HepG2 (cell line): Measurements from ENCODE around the gene ARHGAP23. TPM values are rescaled to one million over a fixed set of nuclear protein-coding genes. Genes with fewer than 3 reads are reported as not detected.
A peak's percentile ranks its signal among the peaks of the same experiment; 100 is the strongest.

Experiments
- ATAC-seq: fragments of 200-7000 bp; cut with Tn5 transposase; 3 replicates; pipeline ENCODE4 v1.9.1; 2020; ENCODE audit warnings: mild to moderate bottlenecking, moderate library complexity
- BruUV-seq: library from RNA; stranded (reverse); fragments of 400-500 nt; replicated peaks from 2 replicates; lab custom pipeline; 2021; lab: Mats Ljungman, UMichigan
- CTCF ChIA-PET: fragments of 300-600 bp; formaldehyde crosslinking; extraction: SDS; loops from one replicate; lab custom pipeline; 2021; ENCODE audit warnings: low total read pairs, inconsistent platforms, low intra/inter-chr PET ratio; lab: Yijun Ruan, JAX
- POLR2A ChIA-PET: fragments of 350-600 bp; sonication (Branson Sonifier 250); formaldehyde crosslinking; loops from one replicate; lab custom pipeline; 2020; ENCODE audit warnings: antibody characterized with exemption, inconsistent platforms; lab: Yijun Ruan, JAX
- DNase-seq: peaks from one replicate; pipeline ENCODE4 v3.0.0-alpha.2; 2015; ENCODE audit warnings: low spot score
- FAIRE-seq: peaks from 3 replicates; lab custom pipeline; 2011; peaks lifted over from hg19 to GRCh38; lab: Jason Lieb, UNC
- H2AFZ ChIP-seq: one replicate; pipeline ENCODE4 v1.6.1; 2011; ENCODE audit warnings: low read length, inconsistent platforms
- H3K27ac ChIP-seq: fragments of 300-600 bp; 3 replicates; pipeline ENCODE4 v1.8.0; 2011; ENCODE audit warnings: mixed run types, mild to moderate bottlenecking, mixed read lengths, low read length, inconsistent platforms; ENCODE audit not compliant: insufficient read depth; ENCODE audit errors: extremely low read length
- H3K27me3 ChIP-seq, 2 experiments: fragments of 200-600 bp in 1 of 2; 2 replicates in 1 of 2; 3 replicates in 1 of 2; pipeline versions ENCODE4 v1.6.0 to v1.8.0; 2011; ENCODE audit warnings: low read length in 2 of 2, mild to moderate bottlenecking in 2 of 2, moderate library complexity in 2 of 2, inconsistent platforms in 1 of 2; ENCODE audit not compliant: insufficient read depth in 2 of 2, control insufficient read depth in 1 of 2
- H3K36me3 ChIP-seq, 2 experiments: fragments of 200-600 bp in 1 of 2; replicated peaks in 1 of 2; 2 replicates in 1 of 2; 3 replicates in 1 of 2; pipeline versions ENCODE4 v1.5.1 to v1.8.0; 2011; ENCODE audit warnings: low read length in 2 of 2, inconsistent platforms in 1 of 2; ENCODE audit not compliant: insufficient read depth in 2 of 2, control insufficient read depth in 1 of 2
- H3K4me1 ChIP-seq: 2 replicates; pipeline ENCODE4 v1.5.1; 2012; ENCODE audit warnings: low read length, inconsistent platforms; ENCODE audit not compliant: insufficient read depth
- H3K4me2 ChIP-seq: 2 replicates; pipeline ENCODE4 v1.6.0; 2011; ENCODE audit warnings: low read depth, low read length, inconsistent platforms
- H3K4me3 ChIP-seq, 3 experiments: fragments of 200-600 bp in 1 of 3; sonication (generic), shearing (Covaris generic) in 1 of 3; replicated peaks in 1 of 3; 2 replicates each; pipeline ENCODE4 v1.5.1; 2011 to 2016; ENCODE audit warnings: low read length in 3 of 3, inconsistent platforms in 2 of 3, low read depth in 2 of 3, mild to moderate bottlenecking in 2 of 3, control low read depth in 1 of 3, mixed read lengths in 1 of 3; ENCODE audit not compliant: insufficient read depth in 1 of 3
- H3K79me2 ChIP-seq: one replicate; pipeline ENCODE4 v1.6.1; 2011; ENCODE audit warnings: low read length, inconsistent platforms; ENCODE audit not compliant: insufficient read depth
- H3K9ac ChIP-seq: 2 replicates; pipeline ENCODE4 v1.6.0; 2011; ENCODE audit warnings: mild to moderate bottlenecking, low read depth, low read length, inconsistent platforms; ENCODE audit not compliant: insufficient read depth
- H3K9me3 ChIP-seq: 2 replicates; pipeline ENCODE4 v1.5.1; 2012; ENCODE audit warnings: mild to moderate bottlenecking, low read length
- H4K20me1 ChIP-seq: 2 replicates; pipeline ENCODE4 v1.6.0; 2011; ENCODE audit warnings: inconsistent platforms, mild to moderate bottlenecking, low read length, moderate library complexity; ENCODE audit not compliant: insufficient read depth
- CCAR2 ChIP-seq: fragments of 200-400 bp; formaldehyde crosslinking; optimal IDR thresholded peaks from 2 replicates; pipeline ENCODE3; 2018; ENCODE audit warnings: low read depth, mild to moderate bottlenecking, low read length, moderate library complexity
- ELF3 ChIP-seq: IDR thresholded peaks from 2 replicates; pipeline ENCODE4 v1.6.1; 2016; ENCODE audit warnings: missing genetic modification reagents, missing compliant biosample characterization
- ESRRA ChIP-seq: sonication (generic); formaldehyde crosslinking; IDR thresholded peaks from 2 replicates; pipeline ENCODE4 v1.5.1; 2020; ENCODE audit warnings: mild to moderate bottlenecking, low read depth, missing genetic modification reagents
- HNF4G ChIP-seq, 2 experiments: sonication (generic) in 1 of 2; formaldehyde crosslinking in 1 of 2; IDR thresholded peaks; 2 replicates each; pipeline versions ENCODE4 v1.4.0 to v1.6.1; 2011 to 2020; ENCODE audit warnings: borderline replicate concordance in 2 of 2, low read depth in 2 of 2, mild to moderate bottlenecking in 2 of 2, low read length in 1 of 2, missing genetic modification reagents in 1 of 2, moderate library complexity in 1 of 2
- NCOA1 ChIP-seq: sonication (generic); formaldehyde crosslinking; IDR thresholded peaks from 2 replicates; pipeline ENCODE4 v1.9.0; 2021; ENCODE audit warnings: missing genetic modification reagents
- SIN3A ChIP-seq: IDR thresholded peaks from 2 replicates; pipeline ENCODE4 v1.6.1; 2011; ENCODE audit warnings: low read depth, mild to moderate bottlenecking, control low read depth, low read length, borderline replicate concordance
- TGIF2 ChIP-seq: IDR thresholded peaks from 2 replicates; pipeline ENCODE4 v1.6.1; 2016; ENCODE audit warnings: control low read depth, missing compliant biosample characterization
- WIZ ChIP-seq: sonication (generic); formaldehyde crosslinking; IDR thresholded peaks from 2 replicates; pipeline ENCODE4 v1.5.1; 2020; ENCODE audit warnings: mild to moderate bottlenecking, missing genetic modification reagents
- ZNF572 ChIP-seq: sonication (generic); formaldehyde crosslinking; IDR thresholded peaks from 2 replicates; pipeline ENCODE4 v1.5.1; 2020; ENCODE audit warnings: mild to moderate bottlenecking, missing genetic modification reagents
- WGBS: methylation state at CpG from one replicate; pipeline ENCODE4 v1.1.6; 2017; ENCODE audit warnings: low lambda C conversion rate; 5-methylcytosine and 5-hydroxymethylcytosine counted together
- in situ Hi-C: cut with HindIII; loops from 2 replicates; pipeline ENCODE4 v1.10.0; 2017; ENCODE audit warnings: low pct_unique_long_range_greater_than_20kb; ENCODE audit not compliant: extremely low pct_ligation_motif_present
- intact Hi-C: fragments of 100-400 bp; cut with micrococcal nuclease; formaldehyde crosslinking; loops from one replicate; pipeline ENCODE4 v1.10.0; 2022; ENCODE audit not compliant: unreplicated experiment
- polyA plus RNA-seq, 8 experiments: library from polyadenylated mRNA; depleted of rRNA in 3 of 8; stranded (reverse) in 7 of 8; unstranded in 1 of 8; fragments of >200 nt; fragmentation: Illumina TruSeq in 4 of 8; extraction: Trizol in 4 of 8; gene quantifications; 2 replicates each; pipeline versions ENCODE4 v1.2.1 to v1.2.3, GENCODE V29; 2011 to 2016; ENCODE audit warnings: low read depth in 4 of 8, missing spikeins in 1 of 8, mixed read lengths in 1 of 8; ENCODE audit not compliant: insufficient read depth in 1 of 8
- total RNA-seq, 5 experiments: library from RNA; depleted of rRNA; stranded (reverse); fragments of >200 nt; fragmentation: Illumina TruSeq; extraction: Trizol; gene quantifications; 2 replicates each; pipeline ENCODE4 v1.2.3, GENCODE V29; 2016; ENCODE audit warnings: low read depth in 1 of 5
- TF ChIP-seq, protein P1 (sequence below): IDR thresholded peaks from 2 replicates; pipeline ENCODE4 v1.6.1; 2016
- TF ChIP-seq, protein P2 (sequence below): sonication (generic); formaldehyde crosslinking; IDR thresholded peaks from 2 replicates; pipeline ENCODE4 v1.5.0; 2020; ENCODE audit warnings: missing genetic modification reagents
- TF ChIP-seq, protein P3 (sequence below): sonication (generic); formaldehyde crosslinking; IDR thresholded peaks from 2 replicates; pipeline ENCODE4 v1.4.0; 2020; ENCODE audit warnings: missing genetic modification reagents, borderline replicate concordance
- TF ChIP-seq, protein P4 (sequence below): sonication (generic); formaldehyde crosslinking; conservative IDR thresholded peaks from 2 replicates; pipeline ENCODE4 v1.8.1; 2023; ENCODE audit warnings: missing genetic modification reagents
- TF ChIP-seq, protein P5 (sequence below): sonication (generic); formaldehyde crosslinking; IDR thresholded peaks from 2 replicates; pipeline ENCODE4 v1.8.0; 2022; ENCODE audit warnings: missing genetic modification reagents, mild to moderate bottlenecking, borderline replicate concordance

The ARHGAP23 gene
- total and polyA plus RNA-seq, 2 of the 13 experiments (the other 11 are each of a cell fraction or from before 2014, with no cell fraction given), result 0.03 TPM; not detected in 1

DNA sequence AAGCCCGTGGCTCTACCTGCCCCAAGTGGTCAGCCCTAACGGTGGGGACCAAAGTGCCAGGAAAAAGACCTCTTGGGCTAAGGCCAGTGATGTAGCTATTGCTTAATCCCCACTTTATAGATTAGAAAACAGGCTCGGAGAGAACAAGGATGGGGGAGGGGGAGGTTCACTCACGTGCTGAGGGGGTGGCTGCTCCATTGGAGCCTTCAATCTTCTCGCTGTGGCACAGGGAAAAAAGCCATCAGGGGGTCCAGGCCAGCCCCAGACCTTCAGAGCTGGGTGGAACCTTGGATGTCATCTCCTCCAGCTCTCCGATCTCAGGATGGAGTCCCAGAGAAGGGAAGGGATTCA, 131.6 kb downstream of the ARHGAP23 start:
- intact Hi-C loops, result loop anchor here (5.0 kb wide), 1 partner anchor 48 kb away; no protein-coding TSS in a partner anchor
- CTCF ChIA-PET, result no interaction called here
- Histone ChIP-seq H3K4me1 (peaks cover 39% of the 10 kb centered on the region), H3K9ac (no peak overlapping the region), H3K36me3 (no peaks in the 10 kb centered on the region), H3K9me3 (no peaks in the 10 kb centered on the region), H4K20me1 (no peaks in the 10 kb centered on the region), H3K79me2 (no peaks in the 10 kb centered on the region), H2AFZ (no peak overlapping the region), H3K27ac (no peak overlapping the region), H3K4me2 (peak overlapping the region; percentile 81), H3K27me3 (peaks cover 0 to 2% of the 10 kb centered on the region in 2 experiments; a peak in 1 of 5 replicates), H3K4me3 (peak overlapping the region; percentile 13 to 67 (median 13); a peak in 4 of 6 replicates)
- DNase-seq (no peak), FAIRE-seq (no peak), ATAC-seq (no peak)
- no TSS peak for BruUV-seq
- in situ Hi-C loops, result loop anchor here (5.0 kb wide), 1 partner anchor 107 kb away; no protein-coding TSS in a partner anchor
- POLR2A ChIA-PET, result interaction anchor here (0.6 to 2.9 kb wide), 8 partner anchors 30 to 310 kb away, joined by 3 to 29 read pairs (median 11); partner anchors contain the start of genes LASP1 and SRCIN1
- 3% methylated on average over 5 of the region's 6 CpGs for WGBS
- TF ChIP-seq TGIF2 (CRISPR knock-in tag) (0 out of 2 replicates have a peak, but pooled peaks have one; percentile 15), NCOA1 (0 out of 2 replicates have a peak, but pooled peaks have one; percentile 60), ESRRA (0 out of 2 replicates have a peak, but pooled peaks have one; percentile 9), ZNF572 (CRISPR knock-in tag) (0 out of 2 replicates have a peak, but pooled peaks have one; percentile 13), CCAR2 (no peak), HNF4G (IDR thresholded peaks at IDR 0.05; ENCODE audit: borderline replicate concordance, low read depth, low read length) (0 out of 2 replicates have a peak, but pooled peaks have one; percentile 9), HNF4G (CRISPR knock-in tag; IDR thresholded peaks at IDR 0.05; ENCODE audit: borderline replicate concordance, low read depth) (no peak), ELF3 (CRISPR knock-in tag) (no peak), WIZ (0 out of 2 replicates have a peak, but pooled peaks have one; percentile 7), SIN3A (0 out of 2 replicates have a peak, but pooled peaks have one; percentile 1)
- TF ChIP-seq, protein P1, sequence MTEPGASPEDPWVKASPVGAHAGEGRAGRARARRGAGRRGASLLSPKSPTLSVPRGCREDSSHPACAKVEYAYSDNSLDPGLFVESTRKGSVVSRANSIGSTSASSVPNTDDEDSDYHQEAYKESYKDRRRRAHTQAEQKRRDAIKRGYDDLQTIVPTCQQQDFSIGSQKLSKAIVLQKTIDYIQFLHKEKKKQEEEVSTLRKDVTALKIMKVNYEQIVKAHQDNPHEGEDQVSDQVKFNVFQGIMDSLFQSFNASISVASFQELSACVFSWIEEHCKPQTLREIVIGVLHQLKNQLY (CRISPR knock-in tag), result no peak; the same call in 1 of the 2 replicates
- TF ChIP-seq, protein P2, sequence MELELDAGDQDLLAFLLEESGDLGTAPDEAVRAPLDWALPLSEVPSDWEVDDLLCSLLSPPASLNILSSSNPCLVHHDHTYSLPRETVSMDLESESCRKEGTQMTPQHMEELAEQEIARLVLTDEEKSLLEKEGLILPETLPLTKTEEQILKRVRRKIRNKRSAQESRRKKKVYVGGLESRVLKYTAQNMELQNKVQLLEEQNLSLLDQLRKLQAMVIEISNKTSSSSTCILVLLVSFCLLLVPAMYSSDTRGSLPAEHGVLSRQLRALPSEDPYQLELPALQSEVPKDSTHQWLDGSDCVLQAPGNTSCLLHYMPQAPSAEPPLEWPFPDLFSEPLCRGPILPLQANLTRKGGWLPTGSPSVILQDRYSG (CRISPR knock-in tag), result no peak
- TF ChIP-seq, protein P3, sequence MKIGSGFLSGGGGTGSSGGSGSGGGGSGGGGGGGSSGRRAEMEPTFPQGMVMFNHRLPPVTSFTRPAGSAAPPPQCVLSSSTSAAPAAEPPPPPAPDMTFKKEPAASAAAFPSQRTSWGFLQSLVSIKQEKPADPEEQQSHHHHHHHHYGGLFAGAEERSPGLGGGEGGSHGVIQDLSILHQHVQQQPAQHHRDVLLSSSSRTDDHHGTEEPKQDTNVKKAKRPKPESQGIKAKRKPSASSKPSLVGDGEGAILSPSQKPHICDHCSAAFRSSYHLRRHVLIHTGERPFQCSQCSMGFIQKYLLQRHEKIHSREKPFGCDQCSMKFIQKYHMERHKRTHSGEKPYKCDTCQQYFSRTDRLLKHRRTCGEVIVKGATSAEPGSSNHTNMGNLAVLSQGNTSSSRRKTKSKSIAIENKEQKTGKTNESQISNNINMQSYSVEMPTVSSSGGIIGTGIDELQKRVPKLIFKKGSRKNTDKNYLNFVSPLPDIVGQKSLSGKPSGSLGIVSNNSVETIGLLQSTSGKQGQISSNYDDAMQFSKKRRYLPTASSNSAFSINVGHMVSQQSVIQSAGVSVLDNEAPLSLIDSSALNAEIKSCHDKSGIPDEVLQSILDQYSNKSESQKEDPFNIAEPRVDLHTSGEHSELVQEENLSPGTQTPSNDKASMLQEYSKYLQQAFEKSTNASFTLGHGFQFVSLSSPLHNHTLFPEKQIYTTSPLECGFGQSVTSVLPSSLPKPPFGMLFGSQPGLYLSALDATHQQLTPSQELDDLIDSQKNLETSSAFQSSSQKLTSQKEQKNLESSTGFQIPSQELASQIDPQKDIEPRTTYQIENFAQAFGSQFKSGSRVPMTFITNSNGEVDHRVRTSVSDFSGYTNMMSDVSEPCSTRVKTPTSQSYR, result peak; percentile 43; the same call in 1 of the 2 replicates
- TF ChIP-seq, protein P4, sequence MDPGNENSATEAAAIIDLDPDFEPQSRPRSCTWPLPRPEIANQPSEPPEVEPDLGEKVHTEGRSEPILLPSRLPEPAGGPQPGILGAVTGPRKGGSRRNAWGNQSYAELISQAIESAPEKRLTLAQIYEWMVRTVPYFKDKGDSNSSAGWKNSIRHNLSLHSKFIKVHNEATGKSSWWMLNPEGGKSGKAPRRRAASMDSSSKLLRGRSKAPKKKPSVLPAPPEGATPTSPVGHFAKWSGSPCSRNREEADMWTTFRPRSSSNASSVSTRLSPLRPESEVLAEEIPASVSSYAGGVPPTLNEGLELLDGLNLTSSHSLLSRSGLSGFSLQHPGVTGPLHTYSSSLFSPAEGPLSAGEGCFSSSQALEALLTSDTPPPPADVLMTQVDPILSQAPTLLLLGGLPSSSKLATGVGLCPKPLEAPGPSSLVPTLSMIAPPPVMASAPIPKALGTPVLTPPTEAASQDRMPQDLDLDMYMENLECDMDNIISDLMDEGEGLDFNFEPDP (CRISPR knock-in tag), result 0 out of 2 replicates have a peak, but pooled peaks have one; percentile 77
- TF ChIP-seq, protein P5, sequence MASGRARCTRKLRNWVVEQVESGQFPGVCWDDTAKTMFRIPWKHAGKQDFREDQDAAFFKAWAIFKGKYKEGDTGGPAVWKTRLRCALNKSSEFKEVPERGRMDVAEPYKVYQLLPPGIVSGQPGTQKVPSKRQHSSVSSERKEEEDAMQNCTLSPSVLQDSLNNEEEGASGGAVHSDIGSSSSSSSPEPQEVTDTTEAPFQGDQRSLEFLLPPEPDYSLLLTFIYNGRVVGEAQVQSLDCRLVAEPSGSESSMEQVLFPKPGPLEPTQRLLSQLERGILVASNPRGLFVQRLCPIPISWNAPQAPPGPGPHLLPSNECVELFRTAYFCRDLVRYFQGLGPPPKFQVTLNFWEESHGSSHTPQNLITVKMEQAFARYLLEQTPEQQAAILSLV (CRISPR knock-in tag), result peak; percentile 3; the same call in 1 of the 2 replicates
